GM23338 (cell line): ENCODE results near the gene ZER1.
A peak's percentile ranks its signal among the peaks of the same experiment; 100 is the strongest.

Experiments
- CREB1 ChIP-seq: fragments of 250-450 bp; sonication (Bioruptor Pico); IDR thresholded peaks from 2 replicates; pipeline ENCODE4 v1.5.0; 2020; ENCODE audit warnings: low read depth, mild to moderate bottlenecking, moderate library complexity
- ETS1 ChIP-seq: IDR thresholded peaks from 2 replicates; pipeline ENCODE4 v1.6.1; 2016; ENCODE audit warnings: antibody characterized with exemption
- EZH2 ChIP-seq: fragments of 200-600 bp; sonication (generic); IDR thresholded peaks from one replicate; pipeline ENCODE4 v1.8.0; 2017; ENCODE audit warnings: antibody characterized with exemption, mild to moderate bottlenecking, low read depth; ENCODE audit not compliant: unreplicated experiment
- POLR2AphosphoS5 ChIP-seq: IDR thresholded peaks from 2 replicates; pipeline ENCODE4 v1.6.1; 2016; ENCODE audit warnings: antibody characterized with exemption, low read depth
- REST ChIP-seq: IDR thresholded peaks from one replicate; pipeline ENCODE4 v1.6.1; 2018; ENCODE audit warnings: antibody characterized with exemption; ENCODE audit not compliant: unreplicated experiment
- ZNF331 ChIP-seq: fragments of 250-450 bp; sonication (Bioruptor Pico); IDR thresholded peaks from 2 replicates; pipeline ENCODE4 v1.5.0; 2020; ENCODE audit warnings: low read depth, mild to moderate bottlenecking, moderate library complexity
- TF ChIP-seq, protein P1 (sequence below), 2 experiments: fragments of 200-600 bp in 1 of 2; sonication (generic) in 1 of 2; conservative IDR thresholded peaks; 2 replicates each; pipeline versions ENCODE4 v1.5.1 to v1.6.1; 2016 to 2017; ENCODE audit warnings: antibody characterized with exemption in 2 of 2, low read depth in 2 of 2, mild to moderate bottlenecking in 2 of 2, moderate library complexity in 1 of 2

DNA sequence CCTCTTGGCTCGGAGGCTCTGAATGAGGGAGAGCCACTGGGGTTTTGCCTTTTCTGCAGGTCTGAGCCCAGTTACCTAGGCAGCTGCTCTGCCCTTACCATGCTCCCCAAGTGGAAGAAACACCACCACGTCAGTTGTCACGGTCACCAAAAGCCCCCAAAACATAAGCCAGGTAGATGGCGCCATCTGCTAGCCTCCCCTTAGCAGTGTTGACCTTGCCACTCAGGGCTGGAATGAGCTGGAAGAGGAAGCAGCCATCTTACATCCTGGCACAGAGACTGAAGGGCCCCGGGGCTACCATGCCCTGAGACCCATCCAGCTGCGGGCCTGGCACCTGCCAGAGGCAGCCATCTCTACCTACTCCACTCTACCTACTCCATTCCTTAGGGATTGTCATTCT is 7.4 kb downstream of the ZER1 start:
- TF ChIP-seq, protein P1, sequence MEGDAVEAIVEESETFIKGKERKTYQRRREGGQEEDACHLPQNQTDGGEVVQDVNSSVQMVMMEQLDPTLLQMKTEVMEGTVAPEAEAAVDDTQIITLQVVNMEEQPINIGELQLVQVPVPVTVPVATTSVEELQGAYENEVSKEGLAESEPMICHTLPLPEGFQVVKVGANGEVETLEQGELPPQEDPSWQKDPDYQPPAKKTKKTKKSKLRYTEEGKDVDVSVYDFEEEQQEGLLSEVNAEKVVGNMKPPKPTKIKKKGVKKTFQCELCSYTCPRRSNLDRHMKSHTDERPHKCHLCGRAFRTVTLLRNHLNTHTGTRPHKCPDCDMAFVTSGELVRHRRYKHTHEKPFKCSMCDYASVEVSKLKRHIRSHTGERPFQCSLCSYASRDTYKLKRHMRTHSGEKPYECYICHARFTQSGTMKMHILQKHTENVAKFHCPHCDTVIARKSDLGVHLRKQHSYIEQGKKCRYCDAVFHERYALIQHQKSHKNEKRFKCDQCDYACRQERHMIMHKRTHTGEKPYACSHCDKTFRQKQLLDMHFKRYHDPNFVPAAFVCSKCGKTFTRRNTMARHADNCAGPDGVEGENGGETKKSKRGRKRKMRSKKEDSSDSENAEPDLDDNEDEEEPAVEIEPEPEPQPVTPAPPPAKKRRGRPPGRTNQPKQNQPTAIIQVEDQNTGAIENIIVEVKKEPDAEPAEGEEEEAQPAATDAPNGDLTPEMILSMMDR (conservative IDR thresholded peaks at IDR 0.05; ENCODE audit: low read depth in 2 of 2): peak; percentile 40 to 79
- no peak for TF ChIP-seq EZH2
- no peak for TF ChIP-seq CREB1 (CRISPR knock-in tag)
- no peak for TF ChIP-seq REST
- TF ChIP-seq POLR2AphosphoS5: no peak
- TF ChIP-seq ETS1: no peak
- TF ChIP-seq ZNF331 (CRISPR knock-in tag): no peak
